ENCODE measurements around the gene MGMT. TPM values are rescaled to one million over a fixed set of nuclear protein-coding genes. Genes with fewer than 3 reads are reported as not detected.

MGMT gene
- total RNA-seq, 2 donors from 2014 or later = 28.6 to 33.7 TPM

DNA sequence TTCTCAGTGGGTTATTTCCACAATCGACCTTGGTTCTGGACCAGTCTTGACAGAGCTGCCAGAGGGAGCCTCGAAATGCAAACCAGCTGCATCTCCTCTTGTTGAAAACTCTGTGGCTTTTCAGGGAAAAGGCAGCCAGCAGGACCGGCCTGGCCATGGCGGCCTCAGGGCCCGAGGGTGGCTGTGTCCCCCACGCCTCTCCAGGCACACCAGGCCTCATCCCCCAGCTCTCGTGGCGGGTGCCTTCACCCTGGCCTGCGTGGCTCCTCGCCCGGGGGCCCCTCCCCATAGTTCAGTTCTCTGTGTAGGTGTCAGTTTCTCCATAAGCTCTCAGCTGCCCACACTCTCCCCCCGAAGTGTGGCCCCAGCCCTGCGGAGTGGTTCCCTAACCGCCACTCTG, 63.5 kb downstream of the MGMT start:
- no peaks in the 10 kb centered on the region for H3K27me3 Mint-ChIP-seq (ENCODE audit: insufficient read depth)
- peaks cover 17% of the 10 kb centered on the region for H3K36me3 Mint-ChIP-seq (ENCODE audit: low read depth)
- no peaks in the 10 kb centered on the region for H3K27me3 ChIP-seq (ENCODE audit: control insufficient read depth, insufficient read depth, low read length, poor library complexity, severe bottlenecking)
- no peaks in the 10 kb centered on the region for H3K36me3 ChIP-seq (ENCODE audit: control insufficient read depth, insufficient read depth, low read length)
- H3K4me1 Mint-ChIP-seq = peaks cover 8% of the 10 kb centered on the region
- peaks cover 9% of the 10 kb centered on the region for H3K4me1 ChIP-seq (ENCODE audit: control insufficient read depth, insufficient read depth, low read length)
- TF ChIP-seq, protein P1, sequence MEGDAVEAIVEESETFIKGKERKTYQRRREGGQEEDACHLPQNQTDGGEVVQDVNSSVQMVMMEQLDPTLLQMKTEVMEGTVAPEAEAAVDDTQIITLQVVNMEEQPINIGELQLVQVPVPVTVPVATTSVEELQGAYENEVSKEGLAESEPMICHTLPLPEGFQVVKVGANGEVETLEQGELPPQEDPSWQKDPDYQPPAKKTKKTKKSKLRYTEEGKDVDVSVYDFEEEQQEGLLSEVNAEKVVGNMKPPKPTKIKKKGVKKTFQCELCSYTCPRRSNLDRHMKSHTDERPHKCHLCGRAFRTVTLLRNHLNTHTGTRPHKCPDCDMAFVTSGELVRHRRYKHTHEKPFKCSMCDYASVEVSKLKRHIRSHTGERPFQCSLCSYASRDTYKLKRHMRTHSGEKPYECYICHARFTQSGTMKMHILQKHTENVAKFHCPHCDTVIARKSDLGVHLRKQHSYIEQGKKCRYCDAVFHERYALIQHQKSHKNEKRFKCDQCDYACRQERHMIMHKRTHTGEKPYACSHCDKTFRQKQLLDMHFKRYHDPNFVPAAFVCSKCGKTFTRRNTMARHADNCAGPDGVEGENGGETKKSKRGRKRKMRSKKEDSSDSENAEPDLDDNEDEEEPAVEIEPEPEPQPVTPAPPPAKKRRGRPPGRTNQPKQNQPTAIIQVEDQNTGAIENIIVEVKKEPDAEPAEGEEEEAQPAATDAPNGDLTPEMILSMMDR (conservative IDR thresholded peaks at IDR 0.05) = no peak
- 92 to 95% methylated on average over 10 to 14 of the region's 14 CpGs for WGBS, 2 experiments (ENCODE audit: insufficient coverage in 1 of 2, insufficient read length in 1 of 2)
- no peaks in the 10 kb centered on the region for H3K9me3 ChIP-seq (ENCODE audit: control insufficient read depth, low read length)
- DNase-seq = no peak
- H3K9ac ChIP-seq (ENCODE audit: extremely low read depth, low read length, poor library complexity, severe bottlenecking) = no peak overlapping the region
- H3K9me3 Mint-ChIP-seq = peaks cover 3% of the 10 kb centered on the region
- no peak overlapping the region for H3K4me3 ChIP-seq (ENCODE audit: low read length)
- H3K27ac ChIP-seq (ENCODE audit: low read depth, low read length) = no peak overlapping the region
- no peak overlapping the region for H3K4me3 Mint-ChIP-seq
- H3K27ac Mint-ChIP-seq = peak overlapping the region; percentile 90

DNA sequence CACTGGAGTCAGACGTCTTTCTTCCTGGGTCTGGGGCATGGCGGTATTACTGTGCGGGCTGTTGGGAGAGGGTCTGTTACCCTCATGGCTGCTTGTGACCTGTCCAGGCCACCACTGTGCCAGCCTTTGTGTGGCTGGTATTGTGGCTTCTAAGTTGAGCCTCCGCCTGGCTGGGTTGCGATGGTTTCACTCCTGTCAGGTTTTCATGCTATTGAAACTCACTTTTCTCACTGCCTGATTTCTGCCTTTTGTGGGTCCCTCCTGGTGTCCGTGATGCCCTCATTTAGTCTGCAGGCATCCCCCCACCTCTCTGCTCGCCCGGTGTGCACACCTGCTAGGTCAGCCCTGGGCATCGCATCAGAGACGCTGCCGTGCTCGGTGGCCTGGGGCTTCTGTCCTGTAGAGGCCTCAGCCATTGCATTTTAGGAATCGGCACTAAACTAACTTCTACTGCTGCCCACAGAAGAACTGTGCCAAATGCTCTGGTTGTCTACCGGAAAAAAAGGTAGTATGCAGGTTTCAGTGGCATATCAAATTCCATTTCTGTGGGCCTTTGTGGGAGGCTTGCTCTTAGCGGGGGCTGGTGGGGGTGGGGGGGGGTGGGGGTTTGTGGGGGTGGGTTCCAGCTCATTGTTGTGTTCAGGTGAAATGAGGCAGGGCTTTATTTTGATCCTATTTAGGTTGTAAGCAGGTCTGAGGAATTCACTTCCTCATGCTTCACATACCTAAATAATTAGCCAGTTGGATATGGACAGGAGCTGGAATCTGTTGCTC, 64.3 kb downstream of the MGMT start:
- H3K27ac Mint-ChIP-seq = peak overlapping the region; percentile 90

DNA sequence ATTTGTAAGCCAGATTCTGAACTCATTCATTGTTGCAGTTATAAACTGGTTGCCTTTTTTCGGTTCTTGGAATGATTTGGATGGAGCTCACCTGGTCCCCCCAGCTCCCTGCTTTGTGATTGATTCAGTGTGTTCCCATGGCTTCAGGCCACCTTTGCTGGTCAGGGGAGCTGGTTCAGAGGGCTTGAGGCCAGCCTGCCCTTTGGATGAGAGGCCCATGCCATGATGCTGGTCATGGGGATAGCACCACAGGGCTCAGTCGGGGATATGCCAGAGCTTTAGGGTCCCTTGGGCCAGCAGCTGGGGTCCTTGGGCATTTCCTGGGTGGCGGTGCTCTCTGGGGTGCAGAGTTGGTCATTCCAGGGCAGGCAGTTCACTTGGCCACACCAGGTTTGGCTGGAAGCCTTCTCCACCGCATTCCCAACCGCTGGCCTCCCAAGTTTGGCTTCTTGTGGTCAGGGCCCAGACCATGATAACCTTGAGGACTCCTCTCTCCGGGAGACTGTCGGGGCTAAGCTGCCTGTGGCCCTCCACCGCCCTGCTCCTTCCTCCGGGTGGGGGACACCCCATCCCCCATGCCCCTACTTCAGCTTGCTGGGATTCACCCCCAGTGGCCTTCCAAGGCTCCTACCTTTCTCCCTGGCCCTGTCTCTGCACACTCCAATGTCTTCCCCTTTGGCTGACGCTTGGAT, 65.1 kb downstream of the MGMT start:
- H3K27me3 Mint-ChIP-seq (ENCODE audit: insufficient read depth) = no peaks in the 10 kb centered on the region
- TF ChIP-seq, protein P1 (conservative IDR thresholded peaks at IDR 0.05) = no peak
- no peak overlapping the region for H3K4me3 ChIP-seq (ENCODE audit: low read length)
- peaks cover 8% of the 10 kb centered on the region for H3K4me1 Mint-ChIP-seq
- peaks cover 20% of the 10 kb centered on the region for H3K36me3 Mint-ChIP-seq (ENCODE audit: low read depth)
- no peaks in the 10 kb centered on the region for H3K27me3 ChIP-seq (ENCODE audit: control insufficient read depth, insufficient read depth, low read length, poor library complexity, severe bottlenecking)
- no peak overlapping the region for H3K27ac ChIP-seq (ENCODE audit: low read depth, low read length)
- peaks cover 9% of the 10 kb centered on the region for H3K4me1 ChIP-seq (ENCODE audit: control insufficient read depth, insufficient read depth, low read length)
- H3K9me3 Mint-ChIP-seq = peaks cover 3% of the 10 kb centered on the region
- H3K9me3 ChIP-seq (ENCODE audit: control insufficient read depth, low read length) = no peaks in the 10 kb centered on the region
- no peak overlapping the region for H3K9ac ChIP-seq (ENCODE audit: extremely low read depth, low read length, poor library complexity, severe bottlenecking)
- no peak for DNase-seq
- no peak overlapping the region for H3K4me3 Mint-ChIP-seq
- H3K36me3 ChIP-seq (ENCODE audit: control insufficient read depth, insufficient read depth, low read length) = no peaks in the 10 kb centered on the region
- WGBS, 2 experiments (ENCODE audit: insufficient coverage in 1 of 2, insufficient read length in 1 of 2) = 92 to 95% methylated on average over 3 to 10 of the region's 10 CpGs
- peak overlapping the region; percentile 81 for H3K27ac Mint-ChIP-seq

More for the DNA sequence above, 64.3 kb downstream of the MGMT start:
- Histone ChIP-seq H3K27me3 (ENCODE audit: control insufficient read depth, insufficient read depth, low read length, poor library complexity, severe bottlenecking) (no peaks in the 10 kb centered on the region), H3K9me3 (ENCODE audit: control insufficient read depth, low read length) (no peaks in the 10 kb centered on the region), H3K4me3 (ENCODE audit: low read length) (no peak overlapping the region), H3K9ac (ENCODE audit: extremely low read depth, low read length, poor library complexity, severe bottlenecking) (no peak overlapping the region), H3K4me1 (ENCODE audit: control insufficient read depth, insufficient read depth, low read length) (peaks cover 9% of the 10 kb centered on the region), H3K36me3 (ENCODE audit: control insufficient read depth, insufficient read depth, low read length) (no peaks in the 10 kb centered on the region), H3K27ac (ENCODE audit: low read depth, low read length) (no peak overlapping the region)
- H3K9me3 Mint-ChIP-seq = peaks cover 3% of the 10 kb centered on the region
- no peaks in the 10 kb centered on the region for H3K27me3 Mint-ChIP-seq (ENCODE audit: insufficient read depth)
- TF ChIP-seq, protein P1 (conservative IDR thresholded peaks at IDR 0.05) = no peak
- no peak for DNase-seq
- no peak overlapping the region for H3K4me3 Mint-ChIP-seq
- peaks cover 19% of the 10 kb centered on the region for H3K36me3 Mint-ChIP-seq (ENCODE audit: low read depth)
- H3K4me1 Mint-ChIP-seq = peaks cover 8% of the 10 kb centered on the region
- WGBS, 2 experiments (ENCODE audit: insufficient coverage in 1 of 2, insufficient read length in 1 of 2) = 95 to 98% methylated on average over 6 to 14 of the region's 15 CpGs

All from endodermal cell (in vitro differentiated cells).